ENCODE measurements around the gene EBLN2.
"Not testable (repeated sequence)": the region's sequence is repeated elsewhere in the genome, so short reads cannot be mapped to it uniquely, and the experiment has no call there.

EBLN2 gene

DNA sequence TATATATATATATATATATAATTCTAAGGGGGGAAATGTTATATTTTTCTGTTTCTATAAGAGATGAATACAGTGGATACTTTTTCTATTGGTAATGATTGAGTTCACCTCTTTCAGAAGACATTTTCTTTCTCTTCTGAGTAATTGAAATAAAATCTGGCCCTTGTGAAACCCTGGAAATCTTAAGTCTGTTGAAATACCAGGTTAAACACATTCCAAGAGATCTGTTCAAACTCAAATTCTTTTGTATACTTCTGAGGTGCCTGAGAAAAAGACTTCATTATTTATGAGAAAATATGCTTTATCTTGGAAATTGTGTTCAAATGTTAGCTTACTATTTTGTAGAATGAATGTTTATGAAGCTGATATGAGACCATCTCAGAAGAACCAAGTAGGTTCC lies 4.8 kb downstream of the EBLN2 start:
- not testable (repeated sequence) for DNase-seq (ENCODE audit: low read depth)

DNA sequence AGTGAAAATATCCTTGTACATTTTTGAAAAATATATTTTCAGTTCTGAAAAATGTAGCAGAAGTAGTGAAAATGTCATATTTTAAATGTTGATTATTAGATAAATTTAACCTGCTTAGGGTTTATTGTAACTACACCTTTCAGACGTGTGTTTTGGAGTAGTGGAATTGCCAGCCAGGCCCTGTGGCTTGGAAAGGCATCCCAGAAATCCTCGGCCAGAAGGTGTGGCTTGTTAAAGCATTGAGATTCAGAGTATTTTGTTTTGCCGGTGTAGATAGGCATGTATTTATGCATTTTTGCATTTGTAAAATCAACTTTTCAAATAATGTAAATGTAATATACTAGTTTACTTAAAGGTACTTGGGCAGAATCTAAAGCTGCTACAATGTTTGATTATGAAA lies 7.0 kb downstream of the EBLN2 start:
- DNase-seq (ENCODE audit: low read depth), result no peak

DNA sequence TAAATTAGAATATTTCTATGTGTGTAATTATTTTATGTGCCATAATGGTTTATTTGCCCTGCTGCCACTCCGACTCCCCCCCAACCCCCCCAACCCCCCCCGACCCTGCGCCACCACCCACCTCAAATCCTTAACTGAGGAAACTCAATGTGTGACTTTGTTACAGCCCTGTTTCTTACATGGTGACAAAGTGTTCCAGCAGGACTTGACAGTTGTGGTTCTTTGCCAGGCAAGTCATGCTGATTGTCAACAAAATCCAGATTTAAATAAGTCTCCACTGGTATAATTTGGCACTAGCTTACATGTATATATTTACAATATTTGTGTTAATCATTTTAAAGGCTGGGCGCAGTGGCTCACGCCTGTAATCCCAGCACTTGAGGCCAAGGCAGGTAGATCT lies 7.7 kb downstream of the EBLN2 start:
- no peak for DNase-seq (ENCODE audit: low read depth)

DNA sequence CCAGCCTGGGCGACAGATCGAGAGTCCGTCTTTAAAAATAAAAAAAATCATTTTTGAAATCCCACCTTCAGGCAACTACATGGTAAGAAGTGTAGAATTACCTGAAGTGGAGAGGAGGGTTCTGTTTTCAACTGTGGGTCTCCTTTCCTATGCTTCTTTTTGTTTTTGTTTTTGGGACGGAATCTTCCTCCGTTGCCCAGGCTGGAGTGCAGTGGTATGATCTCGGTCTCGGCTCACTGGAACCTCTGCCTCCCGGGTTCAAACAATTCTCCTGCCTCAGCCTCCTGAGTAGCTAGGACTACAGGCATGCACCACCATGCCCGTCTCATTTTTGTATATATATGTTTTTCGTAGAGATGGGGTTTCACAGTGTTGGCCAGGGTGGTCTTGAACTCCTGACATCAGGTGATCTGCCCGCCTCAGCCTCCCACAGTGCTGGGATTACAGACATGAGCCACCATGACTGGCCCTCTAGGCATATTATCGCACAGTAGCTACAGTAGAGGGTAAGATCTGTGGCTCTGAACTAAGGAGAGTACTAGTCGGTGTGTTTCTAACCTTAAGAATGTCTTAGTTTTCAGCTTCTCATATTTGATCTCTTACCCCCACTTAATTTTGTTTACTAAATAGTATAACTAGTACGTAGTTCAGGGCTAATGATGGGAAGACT lies 8.5 kb downstream of the EBLN2 start:
- DNase-seq (ENCODE audit: low read depth), result no peak

DNA sequence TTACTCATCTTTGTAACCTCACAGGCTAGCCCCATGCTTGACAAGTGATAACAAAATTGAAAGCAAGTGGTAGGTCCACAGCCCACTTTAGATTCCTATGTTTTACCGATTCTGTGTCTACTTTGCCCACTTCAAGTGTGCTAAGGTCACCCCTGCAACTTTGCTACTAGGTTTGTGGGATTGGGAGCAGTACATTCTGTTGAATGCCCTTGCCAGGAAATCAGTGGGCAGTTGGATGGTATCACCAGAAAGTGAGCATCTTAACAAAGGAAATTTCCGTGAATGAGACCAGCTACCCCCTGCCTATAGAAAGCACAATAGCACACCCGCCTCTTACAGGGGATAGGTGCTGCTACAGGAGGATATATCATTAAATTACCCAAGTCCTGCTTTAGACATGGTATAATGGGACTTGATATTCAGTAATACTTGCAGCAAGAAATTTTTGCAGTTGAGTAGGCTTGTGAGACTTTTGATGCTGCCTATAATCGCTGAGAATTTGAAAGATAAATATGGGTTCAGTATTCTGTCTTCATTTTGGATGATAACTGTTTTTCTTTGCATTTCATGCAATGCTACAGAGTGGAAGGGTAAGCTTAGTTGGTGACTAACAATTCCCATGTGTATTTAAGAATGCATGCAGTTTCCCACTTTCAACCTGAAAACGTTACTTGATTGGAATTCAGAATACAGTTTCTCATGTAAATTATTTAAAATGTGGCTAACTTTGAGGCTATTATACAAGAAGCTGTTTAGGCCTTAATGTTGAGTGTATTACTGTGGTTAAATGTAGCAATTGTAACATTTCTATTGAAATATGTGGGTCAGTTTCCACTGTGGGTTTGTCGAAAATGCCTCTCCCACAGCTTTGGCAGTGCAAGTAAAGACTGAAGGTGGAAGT lies 9.5 kb downstream of the EBLN2 start:
- peak; percentile 80 for DNase-seq (ENCODE audit: low read depth)

DNA sequence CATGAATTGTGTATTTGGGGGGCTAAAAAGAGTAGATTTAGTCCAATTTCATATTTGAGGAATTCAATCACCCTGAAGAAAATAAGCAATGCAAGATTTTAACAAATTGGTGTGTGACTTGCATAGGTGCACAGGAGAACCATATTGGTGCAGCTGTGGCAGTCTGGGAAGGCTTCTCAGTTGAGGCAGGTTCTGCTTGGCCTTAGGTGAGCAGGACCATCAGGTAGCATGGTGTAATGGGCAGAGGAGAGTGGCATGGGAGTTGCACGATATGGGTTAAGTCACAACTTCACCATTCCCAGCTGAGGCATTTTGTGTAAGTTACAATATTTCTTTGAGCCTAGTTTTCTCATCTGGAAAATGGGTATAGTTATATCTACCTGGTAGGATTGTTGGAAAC lies 10.5 kb downstream of the EBLN2 start:
- DNase-seq (ENCODE audit: low read depth), result no peak

DNA sequence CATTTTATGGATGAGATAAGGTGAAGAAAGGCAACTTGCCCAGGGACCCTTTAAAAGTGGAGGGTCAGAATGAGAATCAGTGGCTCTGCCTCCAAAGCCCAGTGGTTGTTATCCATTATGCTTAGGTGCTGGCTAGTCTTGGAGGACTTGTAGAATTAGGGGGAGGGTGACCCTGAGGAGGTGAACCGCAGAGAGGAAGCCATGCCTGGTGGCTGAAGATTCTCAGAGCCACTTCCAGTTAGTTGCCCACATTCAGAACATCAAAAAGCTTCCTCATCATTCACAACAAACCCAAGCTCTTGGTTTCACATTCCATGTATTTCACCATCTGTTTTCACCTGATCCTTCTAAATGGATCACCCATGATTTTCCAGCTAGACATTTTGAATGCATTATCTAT lies 11.2 kb downstream of the EBLN2 start:
- DNase-seq (ENCODE audit: low read depth), result no peak

DNA sequence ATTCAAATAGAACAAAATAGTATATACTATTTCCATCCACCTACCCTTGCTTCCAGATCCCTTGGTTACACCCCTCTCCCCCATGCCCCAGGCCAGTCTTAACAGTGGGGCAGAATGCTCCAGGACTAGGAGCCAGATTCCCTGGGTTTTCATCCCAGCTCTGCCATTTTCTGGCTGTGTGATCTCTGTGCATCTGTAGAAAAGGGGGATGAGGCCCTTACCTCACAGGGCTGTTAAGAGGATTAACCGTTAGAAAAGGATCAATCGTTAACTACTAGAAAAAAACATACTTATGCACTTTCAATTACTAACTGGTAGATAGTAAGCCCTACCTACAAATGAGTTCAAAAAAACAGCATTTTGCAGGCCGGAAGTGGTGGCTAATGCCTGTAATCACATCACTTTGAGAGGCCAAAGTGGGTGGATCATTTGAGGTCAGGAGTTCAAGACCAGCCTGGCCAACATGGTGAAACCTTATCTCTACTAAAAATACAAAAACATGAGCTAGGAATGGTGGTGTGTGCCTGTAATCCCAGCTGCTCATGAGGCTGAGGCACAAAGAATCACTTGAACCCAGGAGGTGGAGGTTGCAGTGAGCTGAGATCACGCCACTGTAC lies 11.7 kb downstream of the EBLN2 start:
- no peak for DNase-seq (ENCODE audit: low read depth)

DNA sequence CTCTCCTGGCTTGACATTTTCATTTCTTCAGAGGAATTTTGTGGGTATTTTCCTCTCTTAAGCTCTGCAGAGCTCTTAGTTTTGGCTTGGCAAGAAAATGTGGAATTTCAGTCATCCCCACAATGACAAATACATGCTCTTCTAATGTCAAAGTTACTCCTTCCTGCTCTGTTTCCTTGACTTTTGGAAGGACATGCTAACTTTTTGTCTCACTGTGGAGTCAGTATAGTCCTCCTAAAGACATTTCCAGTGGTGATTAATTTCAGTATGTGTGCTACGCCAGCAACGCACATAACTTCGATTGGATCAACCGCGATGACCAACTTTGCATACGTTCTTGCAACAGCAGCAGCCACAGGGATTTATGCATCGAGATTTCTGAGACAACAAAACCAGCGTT lies 13.3 kb downstream of the EBLN2 start:
- DNase-seq (ENCODE audit: low read depth), result no peak

DNA sequence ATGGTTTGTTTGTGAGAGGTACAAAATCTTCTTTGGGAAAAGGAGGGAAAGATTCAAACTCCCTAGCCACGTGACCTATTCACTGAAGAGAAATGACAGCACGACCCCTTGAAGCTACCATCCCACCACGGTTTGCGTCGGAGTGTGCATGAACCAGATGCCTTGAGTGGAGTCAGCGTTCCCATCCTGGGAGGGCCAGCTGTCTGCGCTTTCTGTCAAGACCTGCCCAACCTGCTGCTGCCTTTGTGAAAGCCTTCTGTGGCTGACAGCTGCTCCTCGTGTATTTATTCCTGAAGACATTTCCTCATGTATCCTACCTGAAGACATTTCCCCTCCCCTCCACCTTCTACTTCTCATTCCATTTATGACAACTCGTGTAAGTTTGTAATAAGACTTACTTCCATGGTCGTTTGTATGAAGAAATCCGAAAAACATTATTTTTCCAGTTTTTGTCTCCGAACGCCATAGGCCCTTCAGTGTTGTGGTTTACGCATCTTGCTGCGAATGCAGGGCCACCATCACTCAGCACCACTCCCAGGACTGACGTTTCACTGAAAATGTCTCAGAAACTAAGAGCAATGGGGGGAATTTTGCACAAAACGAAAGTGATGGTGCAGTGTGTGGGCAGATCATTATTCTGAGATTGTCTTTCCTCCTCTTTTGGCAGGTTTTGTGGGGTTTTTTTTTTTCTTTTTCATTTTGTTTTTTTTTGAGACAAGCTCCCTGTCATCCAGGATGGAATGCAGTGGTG lies 18.9 kb downstream of the EBLN2 start:
- DNase-seq (ENCODE audit: low read depth), result no peak

DNA sequence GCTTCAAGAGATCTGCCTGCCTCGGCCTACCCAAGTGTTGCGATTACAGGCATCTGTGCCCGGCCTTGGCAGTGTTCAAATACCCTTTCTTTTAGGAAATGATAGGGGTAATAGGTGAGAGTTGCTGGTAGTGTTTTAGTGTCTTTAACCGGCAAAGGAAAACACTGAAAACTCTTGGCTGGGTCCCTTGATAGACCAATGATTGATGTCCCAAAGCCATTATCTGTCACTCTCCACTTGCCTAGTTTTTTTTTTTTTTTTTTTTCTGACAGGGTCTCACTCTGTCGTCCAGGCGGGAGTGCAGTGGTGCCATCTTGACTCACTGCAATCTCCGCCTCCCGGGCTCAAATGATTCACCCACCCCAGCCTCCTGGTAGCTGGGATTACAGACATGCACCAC lies 19.7 kb downstream of the EBLN2 start:
- no peak for DNase-seq (ENCODE audit: low read depth)

DNA sequence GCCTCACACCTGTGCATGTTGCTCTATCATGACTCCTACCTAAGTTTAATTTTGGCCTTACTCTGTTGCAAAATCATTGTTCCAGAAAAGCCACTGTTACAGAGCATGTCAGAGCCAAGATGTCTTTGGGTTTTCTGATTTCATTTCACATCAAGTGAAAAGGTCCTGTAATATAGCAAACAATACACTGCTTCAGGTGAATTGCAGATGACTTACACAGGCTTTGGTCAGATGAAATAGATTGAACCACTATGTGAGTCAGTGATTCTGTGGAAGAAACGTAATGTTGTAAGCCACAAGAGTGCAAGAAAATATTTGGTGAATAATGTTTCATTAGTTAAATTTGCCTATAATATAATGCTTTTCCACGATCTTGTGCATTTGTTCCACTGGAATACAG lies 22.7 kb downstream of the EBLN2 start:
- DNase-seq (ENCODE audit: low read depth), result no peak

DNA sequence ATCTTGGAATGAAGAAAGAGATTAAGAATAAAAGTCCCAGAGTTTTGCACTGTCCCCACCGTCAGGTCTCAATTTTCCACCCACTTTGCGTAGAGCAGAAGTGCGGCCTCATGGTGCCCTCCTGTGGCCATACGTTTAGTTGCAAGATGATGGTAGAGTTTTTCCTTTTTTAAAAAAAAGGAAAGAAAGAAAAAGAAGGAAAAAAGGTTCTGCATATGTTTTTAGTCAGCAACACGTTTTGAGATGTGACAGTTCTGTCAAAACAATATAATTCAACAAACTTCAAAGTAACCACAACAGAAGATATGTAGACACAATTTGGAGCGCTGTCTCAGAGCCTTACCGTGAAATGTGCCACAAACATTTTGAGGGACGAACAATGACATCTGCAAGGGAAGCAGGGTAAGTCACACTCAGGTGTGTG lies 24.6 kb downstream of the EBLN2 start:
- peak; percentile 13 for DNase-seq (ENCODE audit: low read depth)

DNA sequence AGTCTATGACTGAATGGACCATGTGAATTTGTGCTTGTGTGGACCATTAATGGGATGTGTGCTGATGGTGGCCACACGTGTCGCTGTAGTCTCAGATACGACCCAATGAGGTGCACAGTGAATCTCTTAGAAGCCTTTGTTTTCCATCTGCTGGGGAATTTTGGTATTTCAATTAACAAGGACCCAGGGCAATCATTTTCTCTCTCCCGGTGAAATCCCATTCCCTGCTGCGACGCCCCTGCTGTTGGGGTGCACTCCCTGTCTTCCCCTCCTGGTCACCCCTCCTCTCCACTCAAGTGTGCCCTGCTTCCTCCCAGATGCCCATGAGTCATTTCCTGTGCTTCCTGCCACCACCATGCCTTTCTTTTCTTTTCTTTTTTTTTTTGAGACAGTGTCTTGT lies 32.7 kb downstream of the EBLN2 start:
- DNase-seq (ENCODE audit: low read depth), result no peak

DNA sequence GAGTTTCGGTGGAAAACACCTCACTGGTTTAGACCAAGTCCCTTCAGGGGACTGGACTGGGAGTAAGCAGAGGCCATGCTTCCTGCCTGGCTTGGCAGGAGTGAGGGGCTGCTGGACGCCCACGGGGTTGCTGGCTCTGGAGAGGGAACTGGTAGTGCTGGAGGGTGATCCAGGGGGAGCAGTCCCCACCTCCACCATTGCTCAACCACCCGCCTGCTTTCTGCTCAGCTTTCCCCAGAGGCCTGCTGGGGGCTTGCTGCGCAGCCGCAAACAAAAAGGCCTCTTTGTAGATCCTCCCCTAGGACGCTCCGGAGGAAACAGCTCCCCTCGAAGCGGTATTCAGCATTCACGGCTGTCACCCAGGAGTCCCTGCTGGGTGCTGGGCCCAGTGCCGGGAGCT lies 33.5 kb downstream of the EBLN2 start:
- DNase-seq (ENCODE audit: low read depth), result no peak

DNA sequence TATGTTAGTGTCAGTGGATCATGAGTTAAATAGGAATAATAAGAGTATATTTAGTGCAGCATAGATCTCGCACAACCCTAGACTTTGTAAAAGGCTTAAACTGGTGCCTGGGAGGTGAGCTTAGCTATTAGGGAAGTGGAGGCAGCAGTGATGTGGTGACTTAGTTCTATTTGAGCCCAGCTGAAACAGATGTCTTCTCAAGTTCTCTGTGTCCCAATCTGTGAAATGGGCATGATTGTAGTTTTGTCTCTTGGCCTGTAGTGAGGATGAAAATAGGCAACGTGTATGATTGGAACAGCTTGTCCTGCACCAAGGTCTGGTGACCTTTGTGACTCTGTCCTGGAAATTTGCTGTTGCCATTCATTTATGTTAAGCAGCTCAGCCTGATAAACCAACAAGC lies 34.7 kb downstream of the EBLN2 start:
- DNase-seq (ENCODE audit: low read depth), result no peak

DNA sequence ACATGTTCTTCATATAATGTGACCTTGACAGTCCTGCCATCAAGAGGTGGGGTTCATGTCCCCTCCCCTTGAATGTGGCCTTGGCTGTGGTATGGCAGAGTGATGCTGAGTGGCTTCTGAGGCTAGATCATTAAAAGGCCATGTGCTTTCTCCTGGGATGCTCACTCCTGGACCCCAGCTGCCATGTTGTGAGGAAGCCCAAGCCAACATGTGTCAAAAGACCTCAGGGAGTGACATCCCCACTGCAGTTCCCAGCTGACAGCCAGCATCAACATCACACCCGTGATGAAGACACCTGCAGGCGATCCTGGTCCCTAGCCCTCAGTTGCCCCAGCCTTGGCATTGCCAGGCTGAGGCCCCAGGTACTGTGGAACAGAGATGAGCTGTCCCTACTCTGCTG lies 36.6 kb downstream of the EBLN2 start:
- no peak for DNase-seq (ENCODE audit: low read depth)

DNA sequence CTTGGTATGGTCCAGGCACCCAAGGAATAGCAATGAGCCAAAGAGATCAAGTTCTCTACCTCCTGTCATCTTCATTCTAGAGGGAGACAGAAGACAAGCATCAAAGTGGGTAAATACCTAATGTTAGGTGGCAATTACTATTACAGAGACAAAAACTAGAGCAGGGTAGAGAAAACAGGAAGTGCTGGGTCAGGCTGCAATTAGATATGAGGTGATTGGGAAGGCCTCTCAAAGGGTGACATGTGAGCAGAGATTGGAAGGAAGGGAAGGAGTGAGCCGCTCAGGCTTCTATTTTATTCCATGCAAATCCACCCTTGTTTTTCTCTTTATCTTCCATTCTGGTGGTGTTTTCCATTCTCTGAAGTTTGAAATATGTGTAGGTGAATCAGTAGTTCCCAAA lies 37.4 kb downstream of the EBLN2 start:
- DNase-seq (ENCODE audit: low read depth), result no peak

DNA sequence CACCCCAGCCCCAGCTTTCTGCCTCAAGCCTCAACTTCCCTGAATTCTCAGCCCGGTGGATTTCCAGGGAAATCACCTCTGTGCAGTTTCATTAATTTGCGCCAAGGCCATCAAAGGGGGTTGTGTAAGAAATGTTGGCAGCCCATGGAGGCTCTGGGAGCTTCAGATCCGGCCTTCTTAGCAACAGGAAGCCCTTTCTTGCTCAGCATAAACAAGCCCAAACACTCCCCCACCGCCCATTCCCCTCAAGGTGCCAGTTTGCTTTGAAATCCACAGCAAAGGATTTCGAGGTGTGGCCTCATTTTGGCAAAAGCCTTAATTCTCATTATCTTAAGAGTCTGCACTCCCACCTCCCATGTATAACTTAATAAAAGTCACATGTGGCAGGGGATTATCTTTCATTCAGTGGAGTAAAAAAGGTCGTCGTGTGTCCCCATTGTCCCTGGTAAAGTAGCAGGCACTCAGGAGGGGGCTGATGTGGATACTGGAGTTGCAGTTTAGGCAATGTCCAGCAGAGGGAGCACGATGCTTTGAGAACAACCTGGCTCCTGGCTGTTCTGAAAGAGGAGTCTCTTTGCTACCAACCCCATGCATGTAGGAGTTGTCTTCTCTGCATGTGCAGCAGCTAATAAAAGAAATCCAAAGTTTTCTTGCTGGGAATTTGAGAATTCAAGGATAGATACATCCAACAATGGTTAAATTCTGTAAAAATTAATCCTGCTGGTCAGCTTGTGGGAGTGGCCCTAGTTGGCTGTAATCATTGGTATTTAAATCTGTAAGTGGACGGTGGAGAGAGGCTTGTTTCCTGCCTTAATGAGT lies 39.5 kb downstream of the EBLN2 start:
- peak; percentile 69 for DNase-seq (ENCODE audit: low read depth)

DNA sequence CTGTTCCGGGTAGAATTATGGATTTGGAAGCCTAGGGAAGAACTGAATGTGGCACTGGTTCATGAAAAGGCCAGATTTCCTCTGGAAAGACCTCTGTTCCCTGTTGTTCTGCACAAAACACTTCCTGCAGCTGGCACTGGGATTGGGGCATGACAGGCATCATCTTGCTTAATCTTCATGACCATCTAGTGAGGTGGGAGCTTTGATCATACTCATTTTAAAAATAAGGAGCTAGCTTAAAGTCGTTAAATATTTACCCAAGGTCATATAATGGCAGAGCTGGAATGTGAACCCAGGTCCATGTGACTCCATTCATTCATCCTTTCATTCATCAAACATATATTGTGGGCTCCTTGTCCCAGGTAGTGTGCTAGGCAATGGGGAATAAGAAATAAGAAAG lies 40.4 kb downstream of the EBLN2 start:
- no peak for DNase-seq (ENCODE audit: low read depth)

DNA sequence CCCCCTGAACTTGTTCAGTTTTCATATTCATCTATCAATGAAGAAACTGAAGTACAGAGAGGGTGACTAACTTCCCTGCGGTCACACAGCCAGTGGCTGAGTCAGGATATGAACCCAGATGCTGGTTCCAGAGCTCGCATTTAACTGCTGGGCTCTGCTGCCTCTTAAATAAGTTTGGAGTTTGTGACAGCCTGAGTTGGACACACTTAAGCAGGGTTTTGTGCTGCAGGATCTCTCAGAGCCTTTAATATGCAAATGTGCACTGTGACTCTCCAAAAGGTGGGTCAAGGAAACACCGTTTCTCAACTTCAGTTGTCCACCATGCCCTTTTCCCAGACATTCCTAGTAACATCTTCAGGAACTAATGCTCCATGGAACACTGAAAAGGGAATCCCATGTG lies 45.8 kb downstream of the EBLN2 start:
- DNase-seq (ENCODE audit: low read depth), result no peak

Data from fibroblast of gingiva (primary cell).